Adrenal gland (tissue), 5 donors: ENCODE data around the gene ZNF430.

Experiments used
- POLR2A ChIP-seq, 2 donors: fragments of 450-650 bp; IDR thresholded peaks; one replicate each; pipeline ENCODE4 v1.6.1; 2017; ENCODE audit warnings: antibody characterized with exemption in 2 of 2, mild to moderate bottlenecking in 2 of 2, moderate library complexity in 1 of 2
- TF ChIP-seq, protein P1 (sequence below), 6 experiments: fragments of 450-650 bp in 4 of 6; fragments of 200-600 bp in 2 of 6; sonication (generic) in 1 of 6; IDR thresholded peaks; 1 replicate in 5 of 6; 2 replicates in 1 of 6; pipeline versions ENCODE4 v1.5.1 to v1.8.0; 2016 to 2021; ENCODE audit warnings: antibody characterized with exemption in 6 of 6, mild to moderate bottlenecking in 2 of 6, moderate library complexity in 1 of 6
- donor health status: DM: no; HTN: no; CAD: no.

DNA sequence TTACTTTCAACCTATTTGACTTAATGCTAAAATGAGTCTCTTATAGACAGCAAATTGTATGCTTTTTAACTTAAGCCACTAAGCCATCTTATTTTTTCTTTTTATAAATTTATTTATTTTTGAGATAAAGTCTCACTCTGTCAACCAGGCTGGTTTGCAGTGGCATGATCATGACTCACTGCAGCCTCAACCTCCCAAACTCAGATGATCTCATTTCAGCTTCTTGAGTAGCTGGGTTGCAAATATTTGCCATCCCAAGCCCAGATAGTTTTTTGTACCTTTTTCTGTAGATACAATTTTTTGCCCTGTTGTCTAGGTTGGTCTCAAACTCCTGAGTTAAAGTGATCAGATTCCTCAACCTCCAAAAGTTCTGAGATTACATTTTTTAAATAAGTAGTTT is 88.7 kb downstream of the ZNF430 start:
- TF ChIP-seq, protein P1, sequence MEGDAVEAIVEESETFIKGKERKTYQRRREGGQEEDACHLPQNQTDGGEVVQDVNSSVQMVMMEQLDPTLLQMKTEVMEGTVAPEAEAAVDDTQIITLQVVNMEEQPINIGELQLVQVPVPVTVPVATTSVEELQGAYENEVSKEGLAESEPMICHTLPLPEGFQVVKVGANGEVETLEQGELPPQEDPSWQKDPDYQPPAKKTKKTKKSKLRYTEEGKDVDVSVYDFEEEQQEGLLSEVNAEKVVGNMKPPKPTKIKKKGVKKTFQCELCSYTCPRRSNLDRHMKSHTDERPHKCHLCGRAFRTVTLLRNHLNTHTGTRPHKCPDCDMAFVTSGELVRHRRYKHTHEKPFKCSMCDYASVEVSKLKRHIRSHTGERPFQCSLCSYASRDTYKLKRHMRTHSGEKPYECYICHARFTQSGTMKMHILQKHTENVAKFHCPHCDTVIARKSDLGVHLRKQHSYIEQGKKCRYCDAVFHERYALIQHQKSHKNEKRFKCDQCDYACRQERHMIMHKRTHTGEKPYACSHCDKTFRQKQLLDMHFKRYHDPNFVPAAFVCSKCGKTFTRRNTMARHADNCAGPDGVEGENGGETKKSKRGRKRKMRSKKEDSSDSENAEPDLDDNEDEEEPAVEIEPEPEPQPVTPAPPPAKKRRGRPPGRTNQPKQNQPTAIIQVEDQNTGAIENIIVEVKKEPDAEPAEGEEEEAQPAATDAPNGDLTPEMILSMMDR (IDR thresholded peaks at IDR 0.05) = no peak
- no peak for TF ChIP-seq POLR2A (IDR thresholded peaks at IDR 0.05)
